Activated CD4-positive, alpha-beta T cell treated with anti-CD3 and anti-CD28 coated beads, Interleukin-2, amount 50 U/mL, for 16 hours (primary cell): ENCODE data around the gene DMPK.
"Not testable (repeated sequence)": the region's sequence is repeated elsewhere in the genome, so short reads cannot be mapped to it uniquely, and the experiment has no call there.

ENCODE experiments used
- DNase-seq: peaks from one replicate; pipeline ENCODE4 v3.0.0-alpha.2; 2020

Gene DMPK

DNA sequence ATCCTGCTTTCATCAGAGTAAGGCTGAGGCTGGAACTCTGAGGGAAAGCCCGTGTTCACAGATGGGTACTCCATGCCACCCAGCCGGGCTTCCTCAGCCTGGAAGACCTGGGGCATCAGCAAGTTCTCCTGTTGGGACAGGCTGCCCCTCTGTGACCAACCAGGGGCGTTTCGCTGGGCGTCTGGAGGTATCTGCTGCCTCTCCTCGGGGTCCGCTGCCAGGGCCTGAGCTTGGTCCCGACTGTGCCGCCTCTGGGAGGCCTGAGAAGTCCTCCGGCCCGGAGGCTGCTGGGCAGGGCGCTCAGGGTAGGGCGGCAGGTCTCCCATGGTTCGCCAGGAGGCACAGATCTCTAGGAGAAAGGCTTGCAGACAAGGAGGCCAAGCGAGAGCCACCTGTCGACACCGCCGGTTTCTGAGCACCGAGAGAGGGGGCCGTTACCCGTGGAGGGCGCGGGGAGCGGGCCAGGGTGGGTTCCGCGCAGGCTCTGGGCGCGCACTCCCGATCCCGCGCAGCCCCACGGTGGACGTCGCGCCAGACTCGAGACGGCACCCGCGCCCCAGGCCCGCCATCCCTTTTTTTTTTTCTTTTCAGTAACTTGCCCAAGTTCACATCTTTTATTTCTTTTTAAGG, 32.7 kb upstream of the DMPK start, which contains the start of gene RSPH6A:
Gene RSPH6A, minus strand, starts transcription at position 458 of the 630 bp plus-strand sequence. Its CDS starts 132 bp downstream, at position 326.
- DNase-seq, result no peak

DNA sequence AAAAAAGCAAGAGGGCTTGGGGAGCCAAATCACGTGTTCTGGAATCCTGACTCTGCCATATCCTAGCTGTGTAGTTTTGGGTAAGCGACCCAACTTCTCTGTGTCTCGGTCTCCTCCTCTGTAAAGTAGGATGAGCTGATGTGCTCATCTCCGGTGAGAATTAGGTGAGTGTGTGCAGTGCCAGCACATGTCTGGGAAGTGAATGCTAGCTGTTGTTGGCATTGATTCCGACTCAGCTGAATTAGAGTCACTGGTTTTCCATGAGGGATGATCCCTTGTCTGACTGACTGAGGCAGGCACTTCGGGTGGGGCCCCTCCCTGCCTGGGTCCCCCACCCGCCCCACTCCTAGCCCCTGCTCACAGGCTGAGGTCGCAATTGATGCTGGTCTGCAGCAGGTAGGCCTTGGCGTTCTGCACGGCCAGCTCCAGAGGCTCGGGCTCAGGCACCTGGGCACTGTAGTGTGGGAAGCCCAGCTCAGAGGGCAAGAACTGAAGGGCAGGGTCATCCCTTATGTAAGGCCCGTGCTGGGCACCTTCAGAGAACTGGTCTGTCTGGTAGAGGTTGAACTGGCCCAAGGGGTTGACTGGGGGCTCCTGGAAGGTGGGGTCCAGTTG, 32.0 kb upstream of the DMPK start:
- DNase-seq, result no peak

DNA sequence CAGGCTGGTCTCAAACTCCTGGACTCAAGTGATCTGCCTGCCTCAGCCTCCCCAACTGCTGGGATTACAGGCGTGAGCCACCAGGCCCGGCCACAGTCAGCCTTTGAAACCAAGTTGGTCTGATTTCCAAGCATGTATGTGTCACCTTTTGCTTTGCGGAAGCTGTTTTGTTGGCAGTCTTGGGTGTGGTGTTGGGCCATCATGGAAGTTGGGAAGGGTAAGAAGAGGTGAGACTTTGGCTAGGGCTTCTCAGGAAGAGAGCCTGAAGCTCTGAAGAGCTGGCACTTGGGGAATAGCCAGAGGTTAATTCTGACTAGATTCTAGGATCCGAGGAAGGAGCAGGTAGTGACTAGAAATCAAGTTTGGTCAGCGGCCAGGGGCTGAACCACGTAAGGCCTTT, 30.0 kb upstream of the DMPK start:
- no peak for DNase-seq

DNA sequence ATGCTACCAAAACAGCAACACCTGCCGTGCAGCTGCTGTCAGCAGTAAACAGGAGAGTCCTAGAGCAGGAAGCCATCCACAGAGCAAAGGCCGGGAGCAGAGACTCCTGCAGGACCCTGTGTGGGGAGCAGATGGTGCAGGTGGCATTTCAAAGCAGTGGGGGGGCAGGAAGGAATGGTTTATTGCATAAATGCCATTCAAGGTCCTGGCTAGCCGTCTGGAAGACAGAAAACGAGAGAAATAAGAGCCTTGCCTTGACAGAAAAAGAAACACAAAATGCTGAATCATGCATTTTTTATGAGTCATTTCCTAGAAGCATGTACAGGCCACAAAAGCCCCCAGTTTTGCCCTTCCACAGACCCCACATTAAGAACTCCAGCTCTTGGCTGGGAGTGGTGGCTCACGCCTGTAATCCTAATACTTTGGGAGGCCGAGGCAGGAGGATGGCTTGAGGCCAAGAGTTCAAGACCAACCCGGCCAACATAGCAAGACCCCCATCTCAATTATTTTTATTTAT, 27.4 kb upstream of the DMPK start:
- DNase-seq, result peak; percentile 62

DNA sequence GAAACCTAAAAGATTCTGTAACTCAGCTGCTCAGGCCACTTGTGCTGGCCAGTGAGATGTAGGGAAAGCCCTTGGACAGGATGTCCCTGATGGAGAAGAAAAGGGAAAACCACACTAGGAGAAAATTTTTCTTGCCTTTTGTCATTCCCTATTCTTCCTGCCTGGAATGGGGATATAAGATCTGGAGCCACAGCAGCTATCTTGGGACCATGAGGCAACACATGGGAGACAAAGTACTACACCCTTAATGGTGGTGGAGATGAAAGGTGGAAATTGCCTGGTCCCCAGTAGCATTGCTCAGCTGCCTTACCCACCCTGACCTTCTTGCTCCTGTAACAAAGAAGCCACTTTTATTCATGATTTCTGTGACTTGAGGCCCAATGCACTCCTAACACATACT, 23.4 kb upstream of the DMPK start:
- DNase-seq, result no peak

DNA sequence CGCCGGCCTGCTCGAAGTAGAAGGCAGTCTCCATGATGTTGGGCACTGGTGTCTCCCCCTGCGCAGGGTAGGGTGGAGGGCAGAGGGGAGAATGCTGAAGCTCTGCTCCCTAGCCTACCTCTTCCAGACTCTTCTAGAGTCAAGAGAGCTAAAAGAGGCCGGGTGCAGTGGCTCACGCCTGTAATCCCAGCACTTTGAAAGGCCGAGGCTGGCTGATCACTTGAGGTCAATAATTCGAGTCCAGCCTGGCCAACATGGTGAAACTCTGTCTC, 22.6 kb upstream of the DMPK start:
- DNase-seq, result no peak

DNA sequence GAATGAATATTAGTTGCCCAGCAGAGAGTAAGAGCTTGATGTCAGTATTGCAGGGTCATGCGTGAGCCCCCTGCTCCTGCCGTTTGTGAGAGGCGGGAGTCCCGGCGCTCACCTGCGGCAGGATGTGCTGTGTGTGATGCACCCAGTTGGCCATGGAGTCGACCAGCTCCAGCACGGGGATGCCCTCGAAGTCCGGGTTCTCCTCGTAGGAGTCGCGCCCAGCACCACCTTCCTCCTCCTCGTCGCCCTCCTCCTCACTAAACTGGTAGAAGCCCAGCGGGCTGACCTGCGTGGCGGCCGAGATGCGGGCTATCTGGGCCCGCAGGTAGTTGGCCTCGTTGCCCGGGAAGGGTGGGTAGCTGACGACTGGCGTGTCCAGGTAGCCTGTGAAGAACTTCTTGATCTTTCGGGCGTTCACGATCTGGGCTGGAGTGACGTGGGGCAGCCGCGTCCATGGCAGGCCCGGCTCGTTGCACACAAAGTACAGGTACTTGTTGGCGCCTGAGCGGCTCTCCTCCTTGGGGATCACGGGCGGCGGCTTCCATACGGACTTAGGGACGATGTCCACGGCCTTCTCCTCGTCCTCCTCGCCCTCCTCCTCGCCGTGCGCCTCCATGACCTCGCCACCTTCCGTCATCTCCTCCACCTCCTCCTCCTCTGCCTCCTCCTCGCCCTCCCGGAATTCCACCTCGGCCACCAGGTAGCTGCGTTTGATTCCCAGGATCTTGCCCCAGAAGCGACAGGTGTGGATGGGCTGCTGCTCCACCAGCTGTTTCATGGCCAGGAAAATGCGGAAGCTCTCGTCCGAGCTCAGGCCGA, 22.1 kb upstream of the DMPK start:
- DNase-seq, result no peak

DNA sequence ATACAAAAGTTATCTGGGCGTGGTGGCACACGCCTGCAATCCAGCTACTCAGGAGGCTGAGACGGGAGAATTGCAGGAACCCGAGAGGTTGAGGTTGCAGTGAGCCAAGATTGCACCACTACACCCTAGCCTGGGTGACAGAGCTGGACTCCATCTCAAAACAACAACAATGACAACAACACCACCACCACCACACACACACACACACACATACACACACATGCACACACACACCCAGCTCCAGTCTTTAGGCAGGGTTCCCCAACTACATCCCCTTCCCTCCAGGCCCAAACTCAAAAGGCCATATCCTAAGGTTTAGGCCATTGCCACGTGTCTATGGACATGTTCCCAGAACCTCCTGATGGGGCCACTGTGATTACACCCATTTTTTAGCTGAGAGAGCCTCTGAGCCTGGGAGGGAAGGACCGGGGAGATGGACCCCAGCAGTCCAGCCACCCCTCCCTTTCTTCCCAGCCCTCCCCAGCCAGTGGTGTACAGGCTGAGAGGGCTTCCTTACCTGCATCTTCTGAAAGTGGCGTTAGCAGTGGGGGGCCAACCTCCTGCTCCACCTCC, 19.4 kb upstream of the DMPK start:
- no peak for DNase-seq

DNA sequence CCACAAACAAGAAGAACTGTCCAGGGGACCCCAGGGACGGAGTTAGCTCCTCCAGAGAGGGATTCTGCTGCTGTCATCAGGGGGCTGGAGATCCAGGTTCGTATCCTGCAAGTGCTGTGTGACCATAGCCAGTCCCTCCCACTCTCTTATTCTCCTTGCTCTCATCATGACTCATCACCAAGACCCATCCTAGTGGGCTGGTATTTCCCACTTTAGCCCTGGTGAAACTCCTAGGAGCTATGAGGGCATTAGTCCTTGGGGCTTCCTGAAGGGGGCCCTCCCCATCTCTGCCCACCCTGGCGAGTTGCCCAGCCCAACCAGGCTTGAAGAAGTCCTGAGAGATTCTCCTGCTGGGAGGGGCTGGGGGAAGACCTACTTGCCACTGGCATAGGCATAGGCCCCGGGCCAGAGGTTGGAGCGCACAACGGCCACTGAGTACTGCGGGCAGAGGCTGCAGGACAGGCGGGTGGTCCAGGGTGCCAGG, 17.8 kb upstream of the DMPK start:
- DNase-seq, result no peak

DNA sequence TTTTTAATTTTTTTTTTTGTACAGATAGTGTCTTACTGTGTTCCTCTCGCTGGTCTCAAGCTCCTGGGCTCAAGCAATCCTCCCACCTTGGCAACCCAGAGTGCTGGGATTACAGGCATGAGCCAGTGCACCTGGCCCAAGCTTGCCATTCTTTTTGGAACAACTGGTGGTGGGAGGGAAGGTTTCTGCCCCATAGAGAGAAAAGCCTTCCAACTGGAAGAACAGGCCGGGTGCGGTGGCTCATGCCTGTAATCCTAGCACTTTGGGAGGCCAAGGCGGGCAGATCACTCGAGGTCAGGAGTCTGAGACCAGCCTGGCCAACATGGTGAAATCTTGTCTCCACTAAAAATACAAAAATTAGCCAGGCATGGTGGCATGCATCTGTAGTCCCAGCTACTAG, 17.3 kb upstream of the DMPK start:
- not testable (repeated sequence) for DNase-seq

DNA sequence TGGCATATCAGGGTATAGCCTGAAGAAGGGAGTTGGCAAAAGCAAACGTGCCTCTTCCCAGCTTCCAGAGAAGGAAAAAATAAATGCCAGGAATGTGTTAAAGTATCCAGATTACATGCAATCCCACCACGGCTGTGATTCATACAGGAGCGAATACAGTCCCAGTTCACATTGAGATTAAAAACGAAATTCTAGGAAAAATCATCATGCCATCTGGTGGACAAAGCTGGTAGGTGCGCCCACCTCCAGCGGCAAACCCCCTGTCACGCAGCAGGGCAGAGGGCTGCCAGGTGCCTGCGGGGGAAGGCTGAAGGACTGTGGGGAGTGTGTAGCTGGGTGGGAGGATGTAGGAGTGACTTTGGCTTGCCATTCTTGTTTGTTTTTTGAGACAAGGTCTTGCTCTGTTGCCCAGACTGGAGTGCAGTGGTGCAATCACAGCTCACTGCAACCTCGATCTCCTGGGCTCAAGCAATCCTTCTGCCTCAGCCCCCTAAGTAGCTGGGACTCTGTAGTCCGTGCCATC, 16.8 kb upstream of the DMPK start:
- peak; percentile 55 for DNase-seq

DNA sequence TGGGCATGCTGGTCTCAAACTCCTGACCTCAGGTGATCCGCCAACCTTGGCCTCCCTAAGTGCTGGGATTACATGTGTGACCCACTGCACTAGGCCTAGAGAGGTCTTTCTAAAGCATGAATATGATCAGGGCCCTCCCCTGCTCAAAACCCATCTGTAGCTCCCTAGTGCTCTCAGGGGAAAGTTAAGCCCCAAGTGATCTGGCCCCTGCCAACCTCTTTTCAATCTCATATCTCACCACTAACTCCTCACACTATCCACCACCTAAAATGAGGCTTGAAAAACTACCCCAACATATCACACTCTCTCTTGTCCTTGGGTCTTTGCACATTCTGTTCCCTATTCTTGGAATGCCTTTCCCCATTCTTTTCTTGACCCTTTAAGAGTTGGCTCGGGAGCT, 12.3 kb upstream of the DMPK start:
- DNase-seq, result no peak

DNA sequence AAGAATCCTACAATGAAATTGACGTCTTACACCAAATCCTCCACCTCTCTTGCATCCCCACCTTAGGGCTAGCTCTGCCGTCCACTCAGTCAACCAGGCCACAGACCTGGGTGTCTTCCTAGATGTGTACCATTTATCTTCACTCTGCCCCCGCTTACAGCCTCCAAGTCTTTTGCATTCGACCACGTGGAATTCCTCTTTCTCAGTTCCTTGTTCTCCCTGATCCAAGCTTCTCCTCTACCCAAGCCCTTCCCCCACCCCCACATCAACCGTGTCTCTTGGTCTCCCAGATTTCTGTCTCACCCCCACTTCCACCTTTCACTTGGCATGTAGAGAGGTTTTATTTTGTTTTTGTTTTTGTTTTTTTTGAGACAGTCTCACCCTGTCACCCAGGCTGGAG, 11.6 kb upstream of the DMPK start:
- DNase-seq, result no peak

DNA sequence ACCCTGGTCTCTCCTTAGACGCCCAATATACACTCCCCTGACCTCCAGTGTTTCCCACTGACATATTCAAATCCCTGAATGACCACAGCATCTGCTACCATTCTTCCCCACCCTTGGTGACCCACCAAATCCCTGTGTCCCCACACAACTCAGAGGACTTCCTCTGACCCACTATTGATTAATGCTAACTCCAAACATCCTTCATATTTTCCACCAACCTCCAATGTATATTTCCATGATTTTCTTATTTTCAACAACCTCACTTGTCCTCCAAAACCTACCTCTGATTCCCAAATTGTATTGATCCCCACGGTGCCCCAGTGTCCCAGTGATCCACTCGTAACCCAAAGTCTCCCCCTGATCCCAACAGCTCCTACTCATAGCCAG, 10.9 kb upstream of the DMPK start:
- no peak for DNase-seq

DNA sequence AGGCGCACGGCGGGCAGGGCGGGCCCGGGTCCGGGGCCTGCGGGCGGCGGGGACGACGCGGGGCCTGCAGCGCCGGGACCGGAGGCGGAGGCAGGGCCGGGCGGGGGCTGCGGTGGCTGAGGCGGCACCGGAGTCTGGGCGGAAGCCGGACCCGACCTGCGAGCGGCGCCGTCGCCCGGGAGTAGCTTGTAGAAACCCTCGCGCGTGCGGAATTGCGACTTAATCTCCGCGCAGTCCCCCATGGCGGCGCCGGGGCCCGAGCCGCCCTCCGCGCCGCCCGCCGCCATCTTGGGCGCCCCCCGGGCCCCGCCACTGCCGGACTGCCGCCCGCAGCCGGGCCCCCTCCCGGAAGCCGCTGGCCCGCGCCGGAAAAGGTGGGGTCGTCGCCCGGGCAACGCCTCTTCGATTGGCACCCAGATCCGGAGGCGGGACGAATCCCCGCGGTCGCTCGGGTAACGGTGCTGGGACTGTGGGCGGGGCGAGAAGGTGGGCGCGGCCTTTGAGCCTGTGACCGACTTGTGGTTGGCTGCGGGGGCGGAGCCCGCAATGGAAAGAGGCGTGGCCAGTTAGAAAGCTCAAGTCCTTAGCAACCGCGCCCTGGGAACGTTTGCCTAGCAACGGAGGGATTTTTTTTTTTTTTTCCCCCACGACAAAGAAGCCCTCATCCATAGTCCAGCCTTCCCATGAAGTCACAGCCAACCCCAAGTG, 10.3 kb upstream of the DMPK start, which contains the start of gene DMWD:
Gene DMWD, minus strand, starts transcription at position 376 of the 708 bp plus-strand sequence. Its CDS starts 89 bp downstream, at position 287.
- DNase-seq, result peak; percentile 100

DNA sequence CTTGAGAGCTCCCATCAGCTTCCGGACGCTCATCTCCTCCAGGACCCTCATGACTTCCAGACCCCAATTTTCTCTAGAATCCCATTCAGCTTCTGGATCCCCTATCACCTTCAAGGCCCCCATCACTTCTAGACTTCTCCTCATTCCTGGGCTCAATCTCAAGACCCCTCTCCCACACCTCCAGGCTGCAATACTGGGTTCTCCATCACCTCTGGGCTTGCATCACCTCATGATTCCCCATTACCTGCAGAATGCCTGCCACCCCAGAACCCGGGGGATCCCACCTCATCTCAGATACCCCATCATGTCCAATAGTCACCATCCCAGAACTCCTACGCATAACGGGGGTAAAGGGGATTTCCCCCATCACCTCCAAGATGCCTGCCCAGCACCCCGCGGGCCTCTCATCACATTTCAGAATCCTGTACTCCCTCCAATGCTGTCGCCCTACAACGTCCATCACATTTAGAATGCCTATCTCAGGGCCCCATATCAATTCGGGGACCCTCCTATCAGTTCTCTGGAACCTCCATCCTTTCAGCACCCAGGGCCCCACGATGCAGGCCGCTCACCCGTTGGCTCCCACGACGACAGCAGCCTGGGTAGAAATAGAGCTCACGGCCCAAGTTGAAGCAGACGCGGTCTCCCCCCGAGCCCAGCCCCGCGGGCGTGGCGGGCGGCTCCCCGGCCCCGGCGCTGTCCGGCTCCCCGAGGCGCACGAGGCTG, 9.6 kb upstream of the DMPK start:
- DNase-seq, result no peak

DNA sequence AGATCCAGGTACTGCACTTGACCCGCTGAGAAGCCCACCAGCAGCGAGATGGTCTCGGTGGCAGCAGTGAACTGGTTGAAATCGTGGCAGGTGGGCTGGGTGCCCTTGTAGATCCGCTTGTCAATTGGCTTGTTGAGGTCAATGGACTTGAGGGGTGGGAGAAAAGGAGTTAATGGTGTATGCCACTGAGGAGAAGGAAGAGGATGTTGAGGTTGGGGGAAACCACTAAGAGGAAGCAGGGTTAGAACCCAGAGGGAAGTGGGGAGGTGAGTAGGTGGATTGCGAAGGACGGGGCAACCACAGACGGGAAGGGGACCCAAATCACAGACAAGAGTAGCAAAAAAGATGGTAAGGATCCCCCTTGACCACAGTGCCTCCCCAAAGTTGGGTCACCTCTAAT, 8.7 kb upstream of the DMPK start:
- peak; percentile 74 for DNase-seq

DNA sequence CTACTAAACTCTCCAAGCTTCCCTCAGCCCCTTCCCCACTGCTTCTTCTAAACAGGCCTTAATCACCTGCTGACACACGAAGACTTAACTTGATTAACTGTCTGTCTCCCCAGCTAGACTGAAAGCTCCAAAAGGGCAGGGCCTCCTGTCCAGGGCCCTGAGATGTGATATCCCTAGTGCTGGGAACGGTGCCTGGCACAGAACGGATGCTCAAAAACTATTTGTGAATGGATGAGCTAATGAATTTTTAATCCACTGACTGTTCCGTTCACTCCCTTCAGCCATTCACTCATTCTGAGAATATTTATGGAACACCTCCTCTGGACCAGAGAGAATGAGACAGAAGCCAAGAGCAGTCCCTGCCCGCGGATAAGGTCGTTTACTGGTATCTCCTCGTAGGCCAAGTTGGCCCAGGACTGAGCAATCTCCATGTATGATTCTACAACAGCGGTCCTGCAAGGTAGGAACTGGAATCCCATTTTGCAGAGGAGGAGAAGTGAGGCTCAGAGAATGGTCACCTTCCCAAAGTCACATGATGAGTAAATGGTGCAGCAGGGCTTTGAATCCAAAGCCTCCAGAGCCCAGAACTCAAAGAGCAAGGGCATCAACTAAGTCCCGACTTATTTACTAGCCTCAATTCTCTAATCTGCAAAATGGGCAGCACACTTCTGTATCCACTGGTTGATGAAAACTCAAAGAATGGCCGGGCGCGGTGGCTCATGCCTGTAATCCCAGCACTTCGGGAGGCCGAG, 6.9 kb upstream of the DMPK start:
- DNase-seq, result no peak

DNA sequence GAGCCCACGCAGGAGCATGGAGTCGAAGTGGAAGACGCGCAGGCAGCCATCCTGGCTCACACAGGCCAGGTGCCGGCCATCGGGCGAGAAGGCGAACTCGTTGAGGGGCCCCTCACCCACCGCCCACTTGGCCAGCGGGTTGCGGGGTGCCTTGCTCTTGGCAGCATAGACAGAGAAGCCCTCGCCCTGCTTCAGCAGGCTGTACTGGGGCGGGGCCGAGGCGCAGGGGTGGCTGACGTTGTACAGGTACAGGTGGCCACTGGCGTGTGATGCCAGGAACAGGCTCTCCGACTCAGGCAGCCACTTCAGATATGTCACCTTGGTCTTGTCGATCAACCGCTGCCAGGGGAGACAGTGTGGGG, 4.2 kb upstream of the DMPK start:
- no peak for DNase-seq

DNA sequence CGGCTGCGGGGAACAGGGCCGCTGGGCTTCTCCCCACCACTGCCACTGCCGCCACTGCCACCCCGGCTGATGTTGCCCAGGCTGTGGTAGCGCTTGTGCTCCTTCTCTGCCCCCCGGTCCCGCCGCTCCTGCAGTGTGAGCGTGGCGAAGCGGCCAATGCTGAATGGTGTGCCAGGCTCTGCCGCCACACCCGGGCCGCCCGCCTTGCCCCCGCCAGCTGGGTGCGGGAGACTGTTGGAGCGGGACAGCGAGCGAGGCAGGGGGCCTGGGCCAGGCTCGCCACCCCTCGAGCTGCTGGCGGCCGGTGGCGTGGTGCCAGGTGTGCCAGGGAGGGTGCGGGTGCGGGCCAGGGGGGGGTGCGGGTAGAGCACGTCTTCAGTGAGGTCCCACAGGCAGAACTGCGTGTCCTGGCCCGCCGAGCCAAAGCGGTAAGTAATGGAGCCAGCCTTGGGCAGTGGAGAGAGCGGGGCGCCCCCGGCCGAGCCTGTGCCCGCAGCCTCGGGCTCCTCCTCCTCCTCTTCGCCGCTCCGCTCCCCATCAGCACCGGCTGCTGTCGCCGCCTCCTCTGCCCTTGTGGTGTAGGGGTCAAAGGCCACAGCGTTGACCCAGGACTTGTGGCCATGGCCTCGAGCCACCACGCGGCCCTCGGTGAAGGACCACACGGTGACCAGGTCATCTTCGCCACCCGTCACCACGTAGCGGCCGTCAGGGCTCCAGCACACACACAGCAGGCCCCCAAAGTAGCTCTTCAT, 3.7 kb upstream of the DMPK start:
- DNase-seq, result no peak
